Amniotic stem cell (primary cell): ENCODE measurements around the gene TMTC2.
A peak's percentile ranks its signal among the peaks of the same experiment; 100 is the strongest.

Experiments
- DNase-seq: peaks from one replicate; lab custom pipeline; 2025; lab: John Stamatoyannopoulos, UW

Gene TMTC2

DNA sequence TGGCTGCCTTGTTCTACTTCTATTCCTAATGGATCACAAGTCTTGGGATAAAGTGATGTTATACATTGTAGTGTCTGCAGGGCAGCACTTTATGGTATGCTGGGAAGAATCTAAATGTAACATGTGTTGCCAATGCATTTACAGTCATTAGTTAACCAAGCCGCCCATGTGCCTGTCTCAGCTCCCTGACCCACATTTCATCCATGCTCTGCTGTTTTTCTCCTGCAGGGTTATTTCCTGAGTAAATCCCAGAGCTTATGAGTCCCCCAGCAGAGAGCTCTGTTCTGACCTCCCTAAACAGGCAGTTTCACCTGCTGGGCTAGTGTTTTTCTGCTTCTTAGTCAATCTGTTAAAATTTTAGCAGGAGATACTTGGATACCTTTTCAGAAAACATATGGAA, 4.4 kb upstream of the TMTC2 start:
- DNase-seq: no peak

GRCh38 chr12:82682851-82683261, 3.9 kb upstream of the TMTC2 start:
- DNase-seq: no peak

DNA sequence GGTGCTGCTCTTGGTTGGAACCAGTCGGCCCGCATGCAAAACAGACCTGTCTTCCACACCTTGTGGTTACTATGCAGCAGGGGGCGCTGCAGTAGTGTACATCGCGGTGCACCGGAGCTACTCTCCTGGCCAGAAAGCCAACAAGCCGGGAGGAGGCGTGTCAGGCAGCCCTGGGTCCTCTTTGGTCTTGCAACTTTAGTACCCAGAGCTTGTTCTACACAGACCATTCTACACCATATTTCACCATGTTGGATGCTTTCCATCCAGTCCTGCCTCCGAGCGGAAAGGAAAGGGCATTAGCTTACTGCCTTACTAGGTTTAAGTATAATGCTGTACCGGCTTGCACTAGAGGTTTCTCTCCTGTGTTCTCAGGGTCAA, 927 bp upstream of the TMTC2 start:
- peak; percentile 92 for DNase-seq

GRCh38 chr12:82687021-82688011, 610 bp downstream of the TMTC2 start:
- DNase-seq: peak; percentile 70

GRCh38 chr12:82688035-82688501, 1.4 kb downstream of the TMTC2 start:
- DNase-seq: no peak

- no peak for DNase-seq
These were observed 1.9 kb downstream of the TMTC2 start for GRCh38 chr12:82688596-82688995.

GRCh38 chr12:82690006-82690405, 3.3 kb downstream of the TMTC2 start:
- DNase-seq: no peak

- no peak for DNase-seq
These were observed 4.8 kb downstream of the TMTC2 start for GRCh38 chr12:82691513-82691912.

- no peak for DNase-seq
These were observed 7.6 kb downstream of the TMTC2 start for GRCh38 chr12:82694276-82694675.

- DNase-seq: no peak
These were observed 8.3 kb downstream of the TMTC2 start for GRCh38 chr12:82694970-82695369.

DNA sequence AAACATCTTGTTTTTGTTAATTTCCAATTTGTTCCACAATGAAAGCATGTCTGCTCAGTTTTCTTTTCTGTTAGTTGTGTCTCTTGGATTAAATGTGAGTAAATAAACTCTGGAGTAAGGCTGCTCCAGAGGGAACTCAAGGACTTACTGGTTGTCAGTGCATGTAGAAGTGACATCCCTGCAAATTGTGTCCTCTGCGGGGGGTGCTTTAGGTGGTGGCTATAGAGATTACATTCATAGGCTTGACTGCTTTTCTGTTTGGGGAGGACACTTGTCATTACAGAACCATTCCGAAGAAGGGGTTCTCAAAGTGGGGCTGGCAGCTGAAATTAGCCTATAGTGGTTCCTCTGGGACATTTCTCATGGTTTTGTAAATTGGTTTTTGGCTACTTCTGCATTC, 8.8 kb downstream of the TMTC2 start:
- DNase-seq: no peak

DNA sequence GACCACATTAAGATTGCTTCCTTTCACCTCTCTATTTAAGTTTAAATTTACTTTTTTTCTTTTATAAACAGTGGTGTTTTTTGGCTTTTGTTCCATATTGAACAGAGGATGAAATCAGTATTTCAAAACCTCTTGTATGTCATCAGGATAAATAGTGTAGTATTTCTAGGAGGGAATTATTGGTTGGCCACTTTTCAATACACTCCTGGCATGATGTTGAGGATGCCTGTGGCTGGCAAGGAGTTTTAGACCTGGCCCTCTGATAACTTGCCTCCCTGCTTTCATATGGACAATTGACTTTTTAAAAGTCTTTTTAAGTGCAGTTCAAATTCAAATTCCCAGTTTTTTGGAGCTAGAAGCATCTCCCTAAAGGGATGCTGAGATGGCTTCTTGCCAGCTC, 9.8 kb downstream of the TMTC2 start:
- no peak for DNase-seq

GRCh38 chr12:82698708-82699564, 12.2 kb downstream of the TMTC2 start:
- DNase-seq: no peak

GRCh38 chr12:82705774-82706173, 19.1 kb downstream of the TMTC2 start:
- no peak for DNase-seq

DNA sequence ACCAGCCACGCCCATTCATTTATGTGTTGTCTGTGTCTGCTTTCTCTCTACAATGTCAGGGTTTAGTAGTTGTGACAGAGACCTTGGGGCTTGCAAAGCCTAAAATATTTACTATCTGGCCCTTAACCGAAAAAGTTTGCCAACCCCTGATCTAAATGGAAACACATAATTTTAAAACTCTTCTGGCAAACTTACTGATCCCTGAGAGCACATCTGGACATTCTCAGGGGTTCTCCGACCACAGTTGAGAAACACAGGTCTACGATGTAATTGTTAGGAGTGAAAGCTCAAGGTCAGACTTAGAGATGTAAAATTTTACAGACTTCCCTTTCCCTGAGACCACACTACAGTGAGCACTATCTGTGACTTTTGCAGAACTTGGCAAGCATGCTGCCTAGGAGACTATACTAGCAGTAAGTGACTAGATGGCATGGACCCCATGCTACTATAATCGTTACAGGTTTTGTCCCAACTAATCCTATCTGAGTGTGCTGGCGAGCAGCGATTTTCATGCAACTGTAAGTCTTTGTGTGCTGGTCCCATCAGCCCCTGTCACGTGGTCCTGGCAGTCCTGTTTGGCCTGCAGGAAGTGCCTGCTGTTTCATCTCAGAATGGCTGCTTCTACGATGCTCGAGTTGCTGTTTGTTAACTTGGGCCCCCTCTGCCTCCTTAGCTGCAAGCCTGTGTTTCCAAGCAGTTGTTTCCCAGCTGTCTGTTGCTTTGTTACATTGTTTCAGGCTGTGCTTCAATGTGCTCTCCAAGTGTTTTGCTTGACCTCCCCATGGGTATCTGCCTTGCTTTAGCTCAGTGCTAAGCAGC, 21.6 kb downstream of the TMTC2 start:
- no peak for DNase-seq

- no peak for DNase-seq
These were observed 23.2 kb downstream of the TMTC2 start for GRCh38 chr12:82709794-82710355.

GRCh38 chr12:82710741-82711140, 24.0 kb downstream of the TMTC2 start:
- DNase-seq: no peak

DNA sequence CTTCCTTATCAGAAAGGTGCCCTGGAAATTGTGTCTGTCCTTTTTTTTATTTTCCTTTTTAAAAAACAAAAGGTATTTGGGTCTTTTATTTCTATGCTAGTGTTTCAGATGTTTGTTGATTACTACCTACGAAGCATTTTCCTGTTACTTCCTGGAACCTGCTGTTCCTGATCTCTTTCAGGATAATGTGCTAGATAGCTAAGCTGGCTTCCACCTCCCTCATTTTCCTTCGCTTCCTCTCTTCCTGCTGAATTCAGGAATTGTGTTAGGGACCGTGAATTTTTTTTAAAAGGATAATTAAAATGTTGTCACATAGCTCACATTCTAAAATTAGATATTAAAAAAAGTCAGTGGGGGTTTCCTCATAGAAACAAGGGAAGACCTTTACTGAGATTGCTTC, 27.7 kb downstream of the TMTC2 start:
- no peak for DNase-seq

- no peak for DNase-seq
These were observed 35.0 kb downstream of the TMTC2 start for GRCh38 chr12:82721726-82722125.

DNA sequence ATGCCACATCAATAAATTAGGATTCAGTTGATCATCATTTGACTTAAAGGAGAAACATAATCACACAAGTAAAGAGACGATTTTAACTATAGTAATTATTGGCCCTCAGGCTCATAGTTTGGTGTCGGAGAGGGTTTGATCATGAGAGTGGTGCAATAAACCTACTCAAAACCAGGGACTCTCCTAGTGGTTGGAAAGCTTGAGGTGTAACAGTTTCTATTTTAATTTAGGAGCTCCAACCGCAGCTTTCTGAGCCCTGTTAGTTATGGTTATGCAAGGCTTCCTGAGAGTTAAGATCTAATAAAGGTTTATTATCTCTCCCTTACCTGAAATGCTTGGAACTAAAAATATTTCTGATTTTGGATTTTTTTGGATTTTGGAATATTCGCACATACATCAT, 36.4 kb downstream of the TMTC2 start:
- DNase-seq: no peak

DNA sequence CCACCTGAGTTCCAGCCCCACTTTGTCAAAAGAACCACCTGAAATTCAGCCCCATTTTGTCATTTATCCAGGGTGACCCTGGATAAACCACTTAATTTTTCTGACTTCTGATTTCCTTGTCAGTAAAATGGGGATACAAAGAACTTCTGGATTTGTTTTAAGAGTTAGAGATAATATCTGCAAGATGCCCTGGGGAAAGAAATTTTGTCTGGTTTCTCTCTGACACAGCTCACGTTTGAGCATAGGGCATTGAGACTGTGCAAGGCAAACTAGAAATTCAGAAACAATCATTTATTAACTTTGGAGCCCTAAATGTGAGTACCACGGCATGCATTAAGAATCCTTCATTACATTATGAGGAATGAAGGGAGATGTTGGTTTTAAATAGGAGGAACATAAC, 37.2 kb downstream of the TMTC2 start:
- DNase-seq: no peak

DNA sequence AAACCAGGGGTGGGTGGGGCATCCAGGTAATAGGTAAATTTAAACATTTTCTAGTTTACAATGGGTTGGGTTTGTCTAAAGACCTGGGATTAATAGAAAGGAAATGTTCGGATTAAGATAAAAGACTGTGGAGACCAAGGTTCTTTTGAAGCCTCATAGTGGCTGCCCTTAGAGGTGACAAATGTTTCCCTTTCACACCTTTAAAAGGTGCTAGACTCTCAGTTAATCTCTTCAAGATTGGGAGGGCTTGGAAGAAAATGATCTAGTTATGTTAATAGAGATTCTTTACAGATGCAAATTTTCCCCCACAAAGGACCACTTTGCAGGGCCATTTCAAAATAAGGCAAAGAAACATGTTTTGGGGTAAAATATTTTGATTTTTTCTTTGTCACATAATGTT, 39.0 kb downstream of the TMTC2 start:
- DNase-seq: no peak
